HG02943 (cell line): ENCODE measurements around the gene ANKH.
"Not testable (repeated sequence)": the region's sequence is repeated elsewhere in the genome, so short reads cannot be mapped to it uniquely, and the experiment has no call there.

Experiments used
- ATAC-seq: cut with Tn5 transposase; IDR thresholded peaks from one replicate; pipeline ENCODE4 v1.9.1; 2021; ENCODE audit warnings: mild to moderate bottlenecking, low read depth, moderate library complexity; ENCODE audit not compliant: unreplicated experiment

The ANKH gene

GRCh38 chr5:14859980-14860379 lies 11.6 kb downstream of the ANKH start:
- ATAC-seq = no peak

- no peak for ATAC-seq
These were observed 12.4 kb downstream of the ANKH start for GRCh38 chr5:14859150-14859549.

- no peak for ATAC-seq
These were observed 16.2 kb downstream of the ANKH start for GRCh38 chr5:14855366-14855765.

GRCh38 chr5:14854799-14855198 lies 16.8 kb downstream of the ANKH start:
- no peak for ATAC-seq

GRCh38 chr5:14853685-14854084 lies 17.9 kb downstream of the ANKH start:
- ATAC-seq = no peak

- no peak for ATAC-seq
These were observed 18.8 kb downstream of the ANKH start for GRCh38 chr5:14852779-14853178.

GRCh38 chr5:14851999-14852526 lies 19.5 kb downstream of the ANKH start:
- ATAC-seq = no peak

- no peak for ATAC-seq
These were observed 20.0 kb downstream of the ANKH start for GRCh38 chr5:14851597-14851996.

GRCh38 chr5:14851050-14851419 lies 20.5 kb downstream of the ANKH start:
- no peak for ATAC-seq

- no peak for ATAC-seq
These were observed 21.0 kb downstream of the ANKH start for GRCh38 chr5:14850419-14851049.

- ATAC-seq = no peak
These were observed 21.9 kb downstream of the ANKH start for GRCh38 chr5:14849516-14850294.

- not testable (repeated sequence) for ATAC-seq
These were observed 22.6 kb downstream of the ANKH start for GRCh38 chr5:14848942-14849341.

GRCh38 chr5:14848385-14848784 lies 23.2 kb downstream of the ANKH start:
- ATAC-seq = no peak

- ATAC-seq = no peak
These were observed 24.1 kb downstream of the ANKH start for GRCh38 chr5:14847471-14847870.

- no peak for ATAC-seq
These were observed 29.5 kb downstream of the ANKH start for GRCh38 chr5:14842117-14842516.

- no peak for ATAC-seq
These were observed 31.0 kb downstream of the ANKH start for GRCh38 chr5:14840624-14841023.

- no peak for ATAC-seq
These were observed 32.9 kb downstream of the ANKH start for GRCh38 chr5:14838396-14839319.

GRCh38 chr5:14837423-14838122 lies 34.0 kb downstream of the ANKH start:
- not testable (repeated sequence) for ATAC-seq

GRCh38 chr5:14834584-14835550 lies 36.7 kb downstream of the ANKH start:
- ATAC-seq = no peak
